Activated CD4-positive, alpha-beta T cell treated with anti-CD3 and anti-CD28 coated beads for 24 hours (primary cell): ENCODE results near the gene PDE6D.
"Not testable (repeated sequence)": the region's sequence is repeated elsewhere in the genome, so short reads cannot be mapped to it uniquely, and the experiment has no call there.

Experiments
- DNase-seq, 2 donors: peaks; one replicate each; pipeline ENCODE4 v3.0.0-alpha.2; 2020; ENCODE audit warnings: low read depth in 2 of 2

The PDE6D gene

DNA sequence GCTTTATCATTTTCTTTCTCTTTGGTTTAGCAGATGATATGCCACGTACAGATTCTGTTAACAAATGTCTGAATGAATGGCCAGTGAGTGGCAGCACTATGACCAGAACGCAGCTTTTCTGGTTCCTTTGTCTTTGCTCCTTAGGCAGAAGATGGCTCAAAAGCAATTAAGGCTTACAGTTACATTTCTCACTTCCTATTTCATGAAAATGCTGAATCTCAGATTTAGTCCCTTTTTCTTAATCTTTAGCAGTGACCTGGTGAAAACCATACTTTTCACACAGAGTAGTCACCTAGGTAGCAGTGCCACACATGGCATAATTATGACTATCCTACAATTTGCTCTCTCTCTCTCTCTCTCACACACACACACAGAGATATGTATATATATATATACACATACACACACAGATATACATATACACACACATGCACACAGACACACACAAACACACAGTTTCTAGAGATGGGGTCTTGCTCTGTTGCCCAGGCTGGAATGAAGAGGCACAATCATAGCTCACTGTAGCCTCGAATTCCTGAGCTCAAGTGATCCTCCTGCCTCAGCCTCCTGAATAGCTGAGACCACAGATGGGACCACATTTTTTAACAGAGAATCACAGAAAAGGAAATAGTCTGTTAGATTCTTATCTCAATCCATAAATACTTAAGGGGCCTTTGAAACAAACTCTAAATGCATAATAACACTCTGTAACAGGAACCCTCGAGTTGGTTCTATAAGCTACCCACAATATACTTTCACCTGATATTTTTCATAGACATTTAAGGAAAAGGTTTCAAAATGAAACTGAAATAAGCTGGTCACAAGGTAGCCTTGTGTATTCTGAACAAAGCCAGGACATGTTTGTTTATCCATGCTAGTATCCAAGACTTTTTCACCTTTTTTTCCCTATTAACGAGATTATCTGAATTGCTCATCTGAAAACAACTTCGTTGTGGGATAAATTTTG lies 11.6 kb downstream of the PDE6D start:
- DNase-seq, result no peak

DNA sequence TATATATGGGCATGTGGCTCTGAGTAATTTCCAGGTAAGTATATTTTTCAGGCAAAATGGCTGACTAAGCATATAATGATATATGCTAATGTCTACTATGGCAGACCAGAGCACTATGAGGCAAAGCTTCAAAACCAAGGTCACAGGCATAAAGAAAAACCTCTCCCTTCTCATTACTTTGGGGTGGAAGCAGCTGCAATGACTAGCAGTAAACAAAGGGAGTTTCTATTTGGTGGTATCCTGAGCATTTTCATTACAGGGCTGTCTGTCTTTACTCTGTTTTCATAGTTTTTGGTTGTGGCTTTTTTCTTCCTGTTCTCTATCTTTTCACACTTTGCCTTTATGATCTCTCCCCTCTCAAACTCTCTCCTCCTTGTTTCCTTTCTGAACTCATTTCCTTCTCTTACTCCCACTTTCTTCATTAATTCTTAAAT lies 15.6 kb downstream of the PDE6D start:
- DNase-seq, result no peak

DNA sequence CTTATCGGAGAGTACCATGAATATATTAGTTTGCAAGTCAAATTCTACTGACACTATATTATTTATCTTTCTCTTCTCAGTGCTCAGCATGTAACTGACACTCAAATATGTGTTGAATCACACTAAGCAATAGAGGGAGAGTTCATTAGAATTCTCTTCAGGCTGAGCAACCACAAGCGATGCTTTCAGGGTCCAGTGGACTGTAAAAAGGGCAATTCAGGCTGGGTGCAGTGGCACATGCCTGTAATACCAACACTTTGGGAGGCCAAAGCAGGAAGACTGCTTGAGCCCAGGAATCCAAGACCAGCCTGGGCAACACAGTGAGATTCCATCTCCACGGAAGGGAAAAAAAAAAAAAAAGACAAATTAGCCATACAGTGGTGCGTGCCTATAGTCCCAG lies 16.3 kb downstream of the PDE6D start:
- no peak for DNase-seq

DNA sequence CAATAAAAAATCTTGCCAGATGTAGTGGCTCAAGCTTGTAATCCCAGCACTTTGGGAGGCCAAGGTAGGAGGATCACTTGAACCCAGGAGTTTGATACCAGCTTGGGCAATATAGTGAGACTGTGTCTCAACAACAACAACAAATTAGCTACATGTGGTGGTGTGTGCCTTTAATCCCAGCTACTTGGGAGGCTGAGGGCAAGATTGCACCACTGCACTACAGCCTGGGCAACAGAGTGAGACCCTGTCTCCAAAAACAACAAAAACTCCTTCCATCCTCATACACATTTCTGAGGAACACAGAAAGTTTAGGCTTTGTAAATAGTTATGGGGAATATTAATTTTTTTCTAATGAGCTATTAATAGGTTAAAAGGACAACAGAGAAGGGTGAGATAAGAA lies 17.0 kb downstream of the PDE6D start:
- no peak for DNase-seq

DNA sequence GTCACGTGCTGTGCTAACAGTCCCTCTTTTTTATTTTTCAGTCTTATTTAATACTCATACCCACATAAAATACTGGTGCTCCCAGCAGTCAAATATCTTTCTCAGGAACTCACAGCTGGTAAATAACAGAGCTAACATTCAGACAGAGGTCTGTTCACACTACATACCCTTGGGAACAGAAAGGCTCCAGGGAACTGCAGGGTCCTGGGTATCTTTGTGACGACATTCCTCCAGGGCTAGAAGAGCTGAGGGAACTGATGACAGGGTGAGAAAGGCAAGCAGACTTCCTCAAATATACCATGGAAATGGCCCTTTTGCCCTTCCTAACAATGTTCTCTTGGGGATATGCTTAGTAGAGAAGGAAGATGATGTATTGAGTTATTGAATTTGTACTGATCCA lies 19.3 kb downstream of the PDE6D start:
- DNase-seq, result no peak

DNA sequence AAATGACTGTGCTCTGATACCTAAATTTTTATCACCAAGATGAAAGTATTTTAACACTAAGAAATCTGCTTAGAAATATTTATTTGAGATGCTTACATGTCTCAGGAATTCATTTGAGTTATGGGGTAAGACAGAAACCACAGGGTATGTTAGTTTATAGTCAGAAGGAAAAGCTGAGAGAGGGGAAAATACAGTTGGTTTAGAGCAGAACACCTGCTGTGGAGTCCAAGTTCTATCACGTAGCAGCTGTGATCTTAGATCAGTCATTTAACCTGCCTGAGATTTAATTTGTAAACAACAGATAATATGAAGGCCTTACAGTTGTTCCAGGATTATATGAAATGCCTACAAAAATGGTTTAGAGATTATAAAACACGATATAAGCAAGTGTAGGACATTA lies 29.0 kb downstream of the PDE6D start:
- no peak for DNase-seq

DNA sequence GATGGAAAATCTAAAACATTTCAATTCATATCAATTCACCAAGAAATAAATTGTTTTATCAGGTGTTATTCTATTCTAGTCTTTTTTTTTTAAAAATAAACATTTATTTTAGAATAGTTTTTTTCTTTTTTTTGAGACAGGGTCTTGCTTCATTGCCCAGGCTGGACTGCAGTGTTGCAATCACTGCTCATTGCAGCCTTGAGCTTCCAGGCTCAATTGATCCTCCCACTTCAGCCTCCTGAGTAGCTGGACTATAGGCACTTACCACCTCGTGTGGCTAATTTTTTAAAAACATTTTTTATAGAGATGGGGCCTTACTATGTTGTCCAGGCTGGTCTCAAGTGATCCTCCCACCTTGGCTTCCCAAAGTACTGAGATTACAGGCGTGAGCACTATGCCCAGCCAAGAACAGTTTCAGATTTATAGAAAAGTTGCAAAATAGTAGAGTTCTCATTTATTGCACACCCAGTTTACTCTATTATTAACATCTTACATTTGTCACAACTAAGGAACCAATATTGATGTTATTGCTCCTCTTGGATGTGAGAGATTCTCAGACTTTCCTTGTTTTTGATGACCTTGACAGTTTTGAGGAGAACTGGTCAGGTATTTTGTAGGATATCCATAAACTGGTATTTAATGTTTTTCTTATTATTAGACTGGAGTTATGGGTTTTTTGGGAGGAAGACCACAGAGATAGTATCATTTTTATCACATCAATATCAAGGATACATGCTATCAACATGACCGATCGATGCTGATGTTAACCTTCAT lies 29.9 kb downstream of the PDE6D start:
- DNase-seq, result no peak

DNA sequence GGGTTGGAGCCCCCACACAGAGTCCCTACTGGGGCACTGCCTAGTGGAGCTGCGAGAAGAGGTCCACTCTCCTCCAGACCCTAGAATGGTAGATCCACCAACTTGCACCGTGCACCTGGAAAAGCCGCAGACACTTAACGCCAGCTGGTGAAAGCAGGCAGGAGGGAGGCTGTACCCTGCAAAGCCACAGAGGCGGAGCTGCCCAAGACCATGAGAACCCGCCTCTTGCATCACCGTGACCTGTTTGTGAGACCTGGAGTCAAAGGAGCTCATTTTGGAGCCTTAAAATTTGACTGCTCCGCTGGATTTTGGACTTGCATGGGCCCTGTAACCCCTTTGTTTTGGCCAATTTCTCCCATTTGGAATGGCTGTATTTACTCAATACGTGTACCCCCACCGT lies 32.1 kb downstream of the PDE6D start:
- not testable (repeated sequence) for DNase-seq

DNA sequence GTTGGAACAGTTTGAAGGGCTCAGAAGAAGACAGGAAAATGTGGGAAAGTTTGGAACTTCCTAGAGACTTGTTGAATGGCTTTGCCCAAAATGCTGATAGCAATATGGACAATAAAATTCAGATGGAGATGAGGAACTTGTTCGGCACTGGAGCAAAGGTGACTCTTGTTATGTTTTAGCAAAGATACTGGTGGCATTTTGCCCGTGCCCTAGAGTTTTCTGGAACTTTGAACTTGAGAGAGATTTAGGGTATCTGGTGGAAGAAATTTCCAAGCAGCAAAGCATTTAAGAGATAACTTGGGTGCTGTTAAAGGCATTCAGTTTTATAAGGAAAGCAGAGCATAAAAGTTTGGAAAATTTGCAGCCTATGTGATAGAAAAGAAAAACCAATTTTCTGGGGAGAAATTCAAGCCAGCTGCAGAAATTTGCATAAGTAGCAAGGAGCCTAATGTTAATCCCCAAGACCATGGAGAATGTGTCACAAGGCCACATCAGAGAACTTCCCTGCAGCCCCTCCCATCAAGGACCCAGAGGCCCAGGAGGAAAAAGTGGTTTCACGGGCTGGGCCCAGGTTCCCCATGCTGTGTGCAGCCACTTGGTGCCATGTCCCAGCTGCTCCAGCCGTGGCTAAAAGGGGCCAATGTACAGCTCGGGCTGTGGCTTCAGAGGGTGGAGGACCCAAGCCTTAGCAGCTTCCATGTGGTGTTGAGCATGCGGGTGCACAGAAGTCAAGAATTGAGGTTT lies 32.8 kb downstream of the PDE6D start:
- DNase-seq, result not testable (repeated sequence)

DNA sequence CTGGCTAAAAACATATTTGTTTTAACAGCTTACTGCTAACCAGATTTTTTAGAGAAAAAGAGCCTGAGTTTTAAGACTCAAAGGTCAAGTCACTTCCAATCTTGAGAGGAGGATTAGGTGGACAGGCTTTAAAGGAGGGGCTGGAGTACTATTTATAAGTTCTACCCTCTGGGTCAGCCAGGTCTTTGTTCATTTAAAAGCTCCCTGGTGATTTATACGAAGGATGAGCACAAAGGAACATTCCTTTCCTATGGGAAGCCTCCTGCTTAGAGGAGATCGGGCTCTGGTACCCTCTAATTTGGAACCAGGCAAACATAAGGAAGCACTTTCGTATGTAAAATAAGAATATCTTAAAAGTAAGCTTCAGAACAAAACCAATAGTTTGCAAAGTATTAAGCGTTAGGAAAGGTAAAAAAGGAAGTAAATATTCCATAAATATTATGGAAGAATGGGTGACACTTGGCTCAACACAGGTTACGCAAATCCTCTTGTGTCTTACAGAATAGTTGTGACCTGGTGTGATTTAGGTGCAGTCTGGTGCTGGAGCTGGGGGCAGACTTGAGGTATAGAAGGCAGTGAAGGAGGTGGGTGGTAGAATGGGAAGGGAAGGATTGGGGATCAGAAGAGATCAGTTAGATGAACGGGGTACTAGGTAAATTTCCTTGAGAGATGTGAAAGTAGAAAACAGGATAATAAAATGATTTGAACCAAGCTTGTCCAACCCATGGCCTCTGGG lies 35.6 kb downstream of the PDE6D start:
- DNase-seq, result no peak

DNA sequence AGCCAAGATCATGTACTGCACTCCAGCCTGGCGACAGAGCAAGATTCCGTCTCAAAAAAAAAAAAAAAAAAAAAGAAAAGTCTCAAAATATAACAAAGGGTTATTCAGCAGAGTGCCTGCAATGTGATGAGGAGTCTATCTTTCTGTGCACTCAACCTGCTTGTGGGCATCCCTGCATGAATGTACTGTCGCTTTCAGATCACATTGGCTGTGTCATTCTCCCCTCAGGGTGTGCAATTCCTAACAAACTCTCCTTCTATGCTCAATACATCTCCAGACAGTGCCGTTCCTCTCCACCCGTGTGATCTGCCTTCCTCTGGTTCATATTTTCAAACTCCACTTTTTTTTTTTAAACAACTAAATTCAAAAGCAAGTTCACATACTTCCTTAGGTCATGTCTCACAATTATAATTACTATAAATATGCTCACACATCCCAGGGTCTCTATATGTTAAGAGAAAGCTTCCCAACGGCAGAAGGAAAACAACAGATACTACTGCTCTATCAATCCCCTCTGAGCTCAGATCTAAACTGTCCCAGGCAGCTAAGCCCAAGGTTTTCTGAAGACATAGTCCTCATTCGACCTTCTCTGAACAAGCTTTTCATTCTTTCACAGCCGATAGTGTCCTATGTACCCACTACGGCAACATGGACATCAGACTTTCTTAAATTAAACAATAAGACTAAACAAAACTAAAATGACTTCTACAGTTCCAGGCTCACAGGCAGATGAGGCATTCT lies 37.5 kb downstream of the PDE6D start:
- DNase-seq, result no peak

DNA sequence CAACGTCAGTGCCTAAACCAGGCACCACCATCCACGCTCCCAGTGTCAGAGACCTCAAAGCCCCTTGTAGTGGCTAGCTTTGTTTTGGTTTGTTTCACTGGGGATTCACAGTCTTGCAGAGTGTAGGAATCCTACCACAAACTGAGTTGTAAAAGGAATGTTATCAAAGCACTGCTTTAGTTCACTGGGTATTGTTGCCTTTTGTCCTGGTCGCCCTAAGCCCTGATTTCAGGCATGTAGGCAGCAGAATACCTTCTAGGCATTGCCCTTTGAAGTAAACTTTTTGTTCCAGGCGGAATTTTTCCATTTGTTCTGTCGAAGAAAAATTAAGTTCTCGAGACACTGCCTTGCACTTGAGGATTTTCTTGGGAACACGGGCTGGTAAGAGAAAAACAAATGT lies 43.3 kb downstream of the PDE6D start:
- DNase-seq, result no peak

DNA sequence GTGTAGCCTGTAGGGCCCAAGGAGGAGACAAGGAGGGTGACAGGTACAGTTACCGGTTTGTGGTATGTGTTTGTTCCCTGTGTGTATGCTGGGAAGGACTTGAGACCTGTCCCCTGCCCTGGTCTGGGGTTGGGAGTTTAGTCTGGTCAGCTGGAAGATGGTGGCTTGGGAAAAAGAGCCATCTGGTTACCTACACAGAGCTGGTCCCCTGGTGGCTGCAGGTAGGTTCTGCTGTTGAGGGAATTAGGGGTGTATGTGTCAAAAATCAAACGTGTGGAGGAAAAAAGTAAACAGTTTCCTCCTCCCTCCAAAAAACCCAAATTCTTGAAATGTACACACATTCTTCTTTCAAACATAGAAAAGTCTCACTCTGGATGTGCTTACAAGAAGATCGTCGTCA lies 48.5 kb downstream of the PDE6D start:
- no peak for DNase-seq

DNA sequence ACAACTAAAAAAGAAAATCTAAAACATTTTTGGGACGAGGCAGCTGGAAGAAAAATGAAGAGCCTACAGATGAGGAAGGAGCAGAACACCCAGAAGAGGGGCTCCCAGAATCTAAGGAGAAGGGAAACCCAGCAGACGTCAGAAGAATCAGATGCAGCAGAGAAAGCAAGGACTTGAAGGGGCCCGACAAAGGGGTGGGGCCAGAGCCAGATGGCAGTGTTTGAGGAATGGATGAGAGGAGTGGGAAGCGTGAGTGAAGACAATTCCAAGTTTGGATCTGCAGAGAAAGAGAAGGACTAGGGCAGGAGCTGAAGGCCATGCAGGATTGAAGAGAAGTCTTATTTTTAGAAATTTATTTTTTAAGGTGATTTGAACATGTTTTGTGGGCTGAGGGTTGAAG lies 53.5 kb downstream of the PDE6D start:
- DNase-seq, result no peak

DNA sequence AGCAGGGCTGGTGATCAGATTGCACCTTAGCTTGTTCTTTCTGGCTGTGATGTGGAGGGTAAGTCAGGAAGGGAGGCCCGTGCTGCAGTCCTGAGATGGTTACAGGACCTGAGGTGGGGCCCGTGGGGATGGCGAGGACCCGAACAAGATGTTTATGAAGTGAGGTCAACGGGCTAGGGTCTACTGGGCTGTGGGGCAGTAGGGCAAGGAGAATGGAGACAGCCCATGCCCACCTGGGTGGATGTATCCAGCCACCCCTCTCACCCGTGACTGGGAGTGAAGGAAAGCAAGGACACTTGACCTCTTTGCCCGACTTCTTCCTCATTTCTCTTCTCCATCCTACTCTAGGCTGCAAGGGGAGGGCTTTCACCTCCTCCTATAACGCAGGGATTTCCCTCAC lies 54.8 kb downstream of the PDE6D start:
- DNase-seq, result no peak

DNA sequence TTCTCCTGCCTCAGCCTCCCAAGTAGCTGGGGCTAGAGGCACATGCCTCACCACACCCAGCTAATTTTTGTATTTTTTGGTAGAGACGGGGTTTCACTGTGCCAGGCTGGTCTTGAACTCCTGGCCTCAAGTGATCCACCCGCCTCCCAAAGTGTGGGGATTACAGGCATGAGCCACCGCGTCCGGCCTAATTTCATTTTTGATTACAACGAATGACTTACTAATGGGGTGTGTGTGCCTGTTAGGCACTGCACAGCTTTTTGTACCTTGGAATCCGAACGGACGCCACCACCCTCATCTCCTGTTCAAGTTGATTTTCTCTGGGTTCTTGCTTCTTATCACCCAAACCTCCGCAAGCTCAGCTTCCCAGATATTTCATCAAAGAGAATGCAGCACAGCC lies 55.6 kb downstream of the PDE6D start:
- DNase-seq, result no peak

DNA sequence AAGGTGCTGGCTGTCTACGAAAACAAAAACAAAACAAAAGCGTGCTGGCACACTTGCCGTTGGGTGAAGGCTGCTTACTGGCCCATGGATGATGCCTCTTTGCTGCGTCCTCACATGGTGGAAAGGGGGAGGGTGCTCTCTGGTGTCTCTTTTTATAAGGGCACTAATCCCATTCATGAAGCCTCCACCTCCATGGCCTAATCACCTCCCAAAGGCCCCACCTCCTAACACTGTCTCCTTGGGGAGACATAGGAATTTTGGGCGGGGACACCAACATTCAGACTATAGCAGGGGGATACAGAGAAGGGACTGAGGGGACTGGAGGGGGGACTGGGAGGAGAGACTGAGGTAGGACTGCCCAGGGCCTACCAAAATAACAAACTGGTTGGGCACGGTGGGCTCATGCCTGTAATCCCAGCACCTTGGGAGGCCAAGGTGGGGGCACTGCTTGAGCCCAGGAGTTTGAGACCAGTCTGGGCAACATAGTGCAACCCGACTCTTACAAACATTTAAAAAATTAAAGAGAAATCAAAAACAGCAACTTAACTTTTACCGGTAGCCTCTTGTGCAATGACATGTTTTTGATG lies 58.3 kb downstream of the PDE6D start:
- no peak for DNase-seq

DNA sequence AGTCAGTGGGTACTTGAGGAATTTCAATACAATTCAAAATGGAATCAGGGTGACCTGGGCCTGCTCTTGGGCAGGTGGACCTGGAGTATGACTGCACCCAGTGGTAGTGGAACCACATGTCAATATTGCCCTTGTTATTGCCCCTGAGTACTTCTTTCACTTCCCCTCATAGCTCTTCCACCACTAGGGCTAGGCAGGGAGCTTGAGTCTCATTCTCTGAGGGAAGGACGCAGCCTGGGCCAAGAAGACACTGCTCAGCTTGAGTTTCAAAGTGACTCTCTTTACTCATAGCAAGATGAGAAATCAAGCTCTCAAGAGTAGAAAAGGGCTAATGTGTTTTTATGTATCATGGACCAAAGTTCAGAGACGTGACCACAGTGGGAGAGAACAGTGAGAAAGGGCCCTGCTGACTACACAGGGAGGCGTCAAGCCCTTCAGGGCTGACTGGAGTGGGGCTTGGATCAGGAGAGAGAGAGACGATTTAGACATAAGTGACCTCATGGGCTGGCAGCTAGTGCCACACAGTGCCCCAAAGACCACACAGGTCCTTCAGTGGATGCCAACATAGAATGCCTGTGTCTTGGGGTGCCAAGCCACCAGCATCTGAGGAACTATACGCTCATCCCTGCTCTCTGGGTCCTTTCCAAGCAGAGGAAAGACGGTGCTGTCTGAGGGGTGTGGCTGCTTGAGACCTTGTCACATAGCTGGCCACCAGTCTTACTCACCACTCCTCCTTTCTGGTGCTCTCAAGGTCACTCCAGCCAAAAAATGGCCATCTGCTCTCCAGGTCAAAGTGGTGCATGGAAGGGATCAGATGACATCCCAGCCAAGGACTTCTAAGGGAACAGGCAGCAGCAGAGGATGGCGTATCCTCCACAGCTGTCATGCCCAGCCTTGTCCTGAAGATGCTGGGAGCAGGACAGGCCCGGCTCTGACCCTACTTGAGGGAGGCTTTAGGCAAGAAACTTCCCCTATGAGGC lies 59.8 kb downstream of the PDE6D start:
- DNase-seq, result no peak

DNA sequence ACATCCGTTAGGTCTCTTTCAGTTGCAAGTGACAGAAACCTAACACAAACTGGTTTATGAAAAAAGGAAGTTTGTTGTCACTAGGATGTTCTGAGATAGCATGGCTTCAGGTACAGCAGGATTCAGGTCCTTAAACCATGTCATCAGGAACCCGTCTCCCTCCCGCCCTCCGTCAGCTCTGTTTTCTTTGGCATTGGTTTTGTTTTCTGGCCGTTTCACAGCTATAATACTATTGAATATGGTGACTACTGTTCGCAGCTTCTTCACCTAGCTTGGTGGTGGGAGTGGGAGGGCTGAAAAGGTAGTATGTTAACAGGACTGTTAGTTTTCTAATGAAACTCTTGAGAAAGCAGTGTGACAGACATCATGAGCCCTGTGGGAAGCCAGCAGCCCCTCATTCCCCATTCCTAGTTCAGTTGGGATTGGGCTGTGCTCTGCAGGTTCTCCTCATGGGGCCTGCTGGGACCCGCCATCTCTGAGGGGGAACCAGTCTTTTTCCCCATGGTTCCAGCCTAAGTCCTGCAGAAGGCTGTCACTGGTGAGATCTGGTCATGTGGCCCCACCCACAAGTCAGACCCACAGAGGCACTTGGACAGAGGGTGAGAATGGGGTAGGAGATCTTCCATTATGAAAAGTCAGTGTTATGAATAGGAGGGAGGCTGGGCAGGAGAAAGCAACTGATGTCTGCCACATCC lies 60.6 kb downstream of the PDE6D start:
- no peak for DNase-seq
